ENCODE data around the gene MIA2.
"Not testable (repeated sequence)": the region's sequence is repeated elsewhere in the genome, so short reads cannot be mapped to it uniquely, and the experiment has no call there.

MIA2 gene

DNA sequence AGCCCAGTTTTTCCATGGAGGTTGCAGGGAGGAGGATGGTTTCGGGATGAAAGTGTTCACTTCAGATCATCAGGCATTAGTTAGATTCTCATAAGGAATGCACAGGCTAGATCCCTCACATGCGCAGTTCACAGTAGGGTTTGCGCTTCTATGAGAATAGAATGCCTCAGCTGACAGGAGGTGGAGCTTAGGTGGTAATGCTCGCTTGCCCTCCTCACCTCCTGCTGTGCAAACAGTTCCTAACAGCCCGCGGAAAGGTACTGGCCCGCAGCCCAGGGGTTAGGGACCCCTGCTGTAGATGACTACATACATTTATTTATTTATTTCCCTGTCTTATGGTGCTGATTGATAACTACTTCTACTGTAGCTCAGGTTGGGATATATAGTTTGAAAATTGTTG lies 105.3 kb downstream of the MIA2 start:
- DNase-seq (ENCODE audit: low read depth in 1 of 2, low spot score in 1 of 2), result no peak

DNA sequence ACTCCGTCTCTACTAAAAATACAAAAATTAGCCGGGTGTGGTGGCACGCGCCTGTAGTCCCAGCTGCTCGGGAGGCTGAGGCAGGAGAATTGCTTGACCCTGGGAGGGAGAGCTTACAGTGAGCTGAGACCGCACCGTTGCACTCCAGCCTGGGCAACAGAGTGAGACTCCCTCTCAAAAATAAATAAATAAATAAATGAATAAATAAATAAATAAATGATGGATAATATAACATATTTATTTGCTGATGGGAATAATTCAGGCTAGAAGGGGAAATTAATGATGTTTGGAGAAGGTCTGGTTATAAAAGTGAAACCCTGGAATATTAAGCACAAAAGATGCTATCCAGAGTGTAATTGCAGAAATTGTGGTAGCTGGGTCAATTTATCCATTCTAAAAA lies 107.4 kb downstream of the MIA2 start:
- not testable (repeated sequence) for DNase-seq (ENCODE audit: low read depth in 1 of 2, low spot score in 1 of 2)

DNA sequence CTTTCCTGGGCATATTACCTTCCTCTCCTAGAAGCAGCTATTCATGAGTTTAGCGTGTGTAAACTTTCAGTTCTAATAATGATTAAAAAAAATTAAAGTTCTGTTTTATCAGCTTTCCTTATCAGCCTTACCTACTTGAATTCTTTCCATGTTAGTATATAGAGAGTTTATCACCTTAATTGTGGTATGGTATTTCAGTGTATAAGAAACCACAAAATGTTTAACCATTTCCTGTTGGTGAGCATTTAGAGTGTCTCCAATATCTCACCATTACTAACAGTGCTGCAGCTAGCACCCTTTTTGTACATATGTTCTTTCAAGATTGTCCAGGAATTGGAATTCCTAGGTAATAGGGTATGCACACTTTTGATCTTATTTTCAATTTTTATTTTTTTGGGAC lies 109.1 kb downstream of the MIA2 start:
- no peak for DNase-seq (ENCODE audit: low read depth in 1 of 2, low spot score in 1 of 2)

GRCh38 chr14:39343614-39344013 lies 109.9 kb downstream of the MIA2 start:
- no peak for DNase-seq (ENCODE audit: low read depth in 1 of 2, low spot score in 1 of 2)

DNA sequence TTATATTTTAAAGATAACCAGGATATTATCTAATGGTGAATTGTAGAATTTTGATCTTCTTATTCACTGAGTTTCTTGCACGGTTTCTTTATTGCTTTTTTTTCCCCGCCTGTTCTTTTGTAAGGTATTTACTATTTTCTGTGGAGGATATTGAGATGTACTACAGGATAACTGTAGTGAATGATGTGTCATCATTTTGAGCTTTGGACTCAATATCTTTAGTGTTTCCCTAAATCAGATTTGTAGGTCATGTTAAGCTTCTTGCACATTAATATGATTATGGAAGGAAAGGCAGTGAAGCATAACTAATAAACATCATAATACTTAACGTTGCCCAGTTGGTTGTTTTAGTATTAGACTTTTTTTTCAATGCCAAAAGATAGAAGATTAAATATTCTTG lies 117.2 kb downstream of the MIA2 start:
- no peak for DNase-seq (ENCODE audit: low read depth in 1 of 2, low spot score in 1 of 2)

DNA sequence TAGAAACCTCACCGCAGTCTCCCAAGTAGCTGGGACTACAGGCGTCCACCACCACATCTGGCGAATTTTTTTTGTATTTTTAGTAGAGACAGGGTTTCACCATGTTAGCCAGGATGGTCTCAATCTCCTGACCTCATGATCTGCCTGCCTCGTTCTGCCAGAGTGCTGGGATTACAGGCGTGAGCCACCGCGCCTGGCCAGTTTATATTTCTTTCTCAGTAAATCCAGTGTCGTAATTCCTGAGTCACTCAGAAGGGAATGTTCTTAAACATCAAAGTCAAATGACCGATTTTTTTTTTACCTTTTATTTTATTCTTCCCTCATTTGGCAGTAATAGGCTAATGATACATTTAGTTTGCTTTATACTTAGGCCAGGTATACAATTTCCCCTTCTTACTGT lies 118.0 kb downstream of the MIA2 start:
- DNase-seq (ENCODE audit: low read depth in 1 of 2, low spot score in 1 of 2), result no peak

- DNase-seq (ENCODE audit: low read depth in 1 of 2, low spot score in 1 of 2), result not testable (repeated sequence)
These were observed 125.4 kb downstream of the MIA2 start for GRCh38 chr14:39359069-39359468.

- DNase-seq (ENCODE audit: low read depth in 1 of 2, low spot score in 1 of 2), result no peak
These were observed 126.6 kb downstream of the MIA2 start for GRCh38 chr14:39360316-39360715.

DNA sequence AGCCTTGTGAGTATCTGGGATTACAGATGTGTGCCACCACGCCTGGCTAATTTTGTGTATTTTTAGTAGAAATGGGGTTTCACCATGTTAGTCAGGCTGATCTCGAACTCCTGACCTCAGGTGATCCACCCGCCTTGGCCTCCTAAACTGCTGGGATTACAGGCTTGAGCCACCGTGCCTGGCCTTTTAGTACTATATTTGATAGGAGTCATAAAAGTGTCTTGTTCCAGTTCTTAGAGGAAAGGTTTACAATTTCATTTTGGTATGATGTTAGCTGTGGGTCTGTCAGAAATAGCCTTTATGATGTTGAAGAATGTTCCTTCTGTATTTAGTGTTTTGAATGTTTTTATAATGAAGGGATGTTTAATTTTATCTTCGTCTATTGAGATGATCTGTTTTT lies 127.8 kb downstream of the MIA2 start:
- DNase-seq (ENCODE audit: low read depth in 1 of 2, low spot score in 1 of 2), result not testable (repeated sequence)

- DNase-seq (ENCODE audit: low read depth in 1 of 2, low spot score in 1 of 2), result no peak
These were observed 130.8 kb downstream of the MIA2 start for GRCh38 chr14:39364509-39364908.

DNA sequence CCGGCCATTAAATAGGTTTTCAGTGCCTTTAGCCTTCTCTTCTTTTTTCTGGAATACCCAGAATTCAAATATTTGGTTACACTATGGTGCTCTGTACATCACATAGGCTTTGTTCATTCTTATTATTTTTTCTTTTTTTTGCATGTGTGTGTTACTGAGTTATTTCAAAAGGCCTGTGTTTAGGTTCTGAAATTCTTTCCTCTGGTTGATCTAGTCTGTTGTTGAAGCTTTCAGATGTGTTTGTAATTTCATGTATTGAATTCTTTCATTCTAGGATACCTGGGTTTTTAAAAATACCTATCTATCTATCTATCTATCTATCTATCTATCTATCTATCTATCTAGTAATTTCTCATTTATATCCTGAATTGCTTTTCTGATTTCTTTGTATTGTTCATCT lies 131.6 kb downstream of the MIA2 start:
- DNase-seq (ENCODE audit: low read depth in 1 of 2, low spot score in 1 of 2), result no peak

- DNase-seq (ENCODE audit: low read depth in 1 of 2, low spot score in 1 of 2), result no peak
These were observed 133.0 kb downstream of the MIA2 start for GRCh38 chr14:39366460-39367386.

DNA sequence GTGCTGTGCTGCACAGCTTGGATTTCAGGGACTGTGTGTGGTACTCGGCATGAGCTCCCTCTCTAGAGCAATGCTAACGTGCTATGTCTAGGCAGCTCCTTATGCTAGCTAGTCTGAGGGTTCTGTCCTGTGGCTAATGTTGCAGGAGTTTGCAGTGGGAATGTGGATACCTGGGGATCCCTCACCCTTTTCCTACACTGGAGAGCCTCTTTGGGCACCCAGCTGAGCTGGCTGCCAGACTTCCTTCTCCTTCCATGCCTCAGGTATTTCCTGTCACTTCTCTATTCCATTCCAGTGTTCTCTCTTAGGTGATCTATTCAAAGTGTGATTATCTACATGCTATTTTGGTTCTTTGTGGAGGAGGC lies 133.7 kb downstream of the MIA2 start:
- DNase-seq (ENCODE audit: low read depth in 1 of 2, low spot score in 1 of 2), result no peak

- DNase-seq (ENCODE audit: low read depth in 1 of 2, low spot score in 1 of 2), result no peak
These were observed 134.7 kb downstream of the MIA2 start for GRCh38 chr14:39368261-39368959.

- DNase-seq (ENCODE audit: low read depth in 1 of 2, low spot score in 1 of 2), result no peak
These were observed 135.3 kb downstream of the MIA2 start for GRCh38 chr14:39369029-39369428.

- no peak for DNase-seq (ENCODE audit: low read depth in 1 of 2, low spot score in 1 of 2)
These were observed 136.7 kb downstream of the MIA2 start for GRCh38 chr14:39370415-39370814.

DNA sequence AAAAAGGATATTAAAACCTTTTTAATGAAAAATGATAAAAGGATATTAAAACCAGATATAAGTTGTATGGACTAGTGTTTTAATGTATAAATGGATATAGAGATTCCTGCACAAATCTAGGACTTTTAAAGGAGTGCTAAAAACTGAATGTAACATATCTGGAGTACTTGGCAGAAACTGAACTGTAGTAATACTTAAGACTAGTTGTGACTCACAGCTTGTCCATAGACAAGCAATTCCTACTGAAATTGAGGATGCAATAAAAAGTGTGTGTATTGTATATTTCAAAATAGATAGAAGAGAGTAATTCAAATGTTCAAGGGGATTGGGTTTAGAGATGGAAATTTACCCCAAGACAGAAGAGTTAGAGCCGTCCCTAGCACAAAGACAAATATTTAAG lies 138.9 kb downstream of the MIA2 start:
- no peak for DNase-seq (ENCODE audit: low read depth in 1 of 2, low spot score in 1 of 2)

DNA sequence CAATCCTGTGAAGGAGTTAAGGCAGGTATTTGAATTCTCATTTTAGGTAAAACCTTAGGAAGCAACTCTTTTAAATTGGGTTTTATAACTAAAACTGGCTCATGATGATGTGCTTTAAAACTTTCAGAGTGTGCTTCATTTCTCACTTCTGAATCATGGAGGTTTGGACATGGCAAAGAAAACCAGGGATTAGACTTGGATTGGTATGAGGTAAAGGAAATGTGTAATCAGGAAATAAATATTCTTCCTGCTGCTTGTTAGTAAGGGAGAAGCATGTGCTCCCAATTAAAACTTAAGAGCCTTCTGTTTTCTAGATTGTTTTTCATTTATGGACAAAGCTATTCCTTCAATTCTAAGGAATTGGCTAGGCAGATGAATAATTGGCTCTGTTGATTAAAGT lies 141.1 kb downstream of the MIA2 start:
- DNase-seq (ENCODE audit: low read depth in 1 of 2, low spot score in 1 of 2), result no peak

- no peak for DNase-seq (ENCODE audit: low read depth in 1 of 2, low spot score in 1 of 2)
These were observed 143.1 kb downstream of the MIA2 start for GRCh38 chr14:39376667-39377403.

DNA sequence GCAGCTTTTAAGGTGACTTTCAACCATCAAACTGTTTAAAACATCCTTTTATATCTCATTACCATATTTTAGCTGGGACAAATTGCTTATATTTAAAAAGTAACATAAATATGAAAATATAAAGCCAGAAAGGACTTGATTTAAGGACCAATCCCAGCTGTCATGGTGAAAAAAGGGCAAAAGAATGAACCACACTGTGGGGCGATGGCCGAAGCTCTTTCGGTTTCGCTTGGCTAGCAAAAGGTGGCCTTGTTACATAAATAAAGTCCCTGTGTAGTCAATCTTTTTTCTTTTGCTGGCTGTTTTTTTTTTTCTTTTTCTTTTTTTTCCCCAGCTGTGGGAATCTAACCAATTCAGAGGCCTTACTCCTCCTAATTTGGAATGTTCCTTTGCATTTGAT lies 147.7 kb downstream of the MIA2 start:
- DNase-seq (ENCODE audit: low read depth in 1 of 2, low spot score in 1 of 2), result no peak

GRCh38 chr14:39382463-39382862 lies 148.7 kb downstream of the MIA2 start:
- DNase-seq (ENCODE audit: low read depth in 1 of 2, low spot score in 1 of 2), result no peak
